HS-5 (cell line): ENCODE data around the gene PTK6.

Experiments
- DNase-seq: peaks from one replicate; pipeline ENCODE4 v3.0.0-alpha.2; 2012; ENCODE audit warnings: low read depth

PTK6 gene

GRCh38 chr20:63508072-63508768 lies 29.0 kb downstream of the PTK6 start:
- no peak for DNase-seq

- no peak for DNase-seq
These were observed 30.0 kb downstream of the PTK6 start for GRCh38 chr20:63507083-63507743.

- no peak for DNase-seq
These were observed 31.5 kb downstream of the PTK6 start for GRCh38 chr20:63505723-63506122.

- no peak for DNase-seq
These were observed 31.9 kb downstream of the PTK6 start for GRCh38 chr20:63505281-63505680.

GRCh38 chr20:63504642-63505041 lies 32.5 kb downstream of the PTK6 start:
- DNase-seq = no peak

- no peak for DNase-seq
These were observed 33.7 kb downstream of the PTK6 start for GRCh38 chr20:63503524-63503923.

GRCh38 chr20:63502671-63503172 lies 34.5 kb downstream of the PTK6 start:
- DNase-seq = no peak

- no peak for DNase-seq
These were observed 35.1 kb downstream of the PTK6 start for GRCh38 chr20:63501818-63502670.

GRCh38 chr20:63500902-63501817 lies 36.0 kb downstream of the PTK6 start:
- no peak for DNase-seq

GRCh38 chr20:63500151-63500901 lies 36.9 kb downstream of the PTK6 start:
- no peak for DNase-seq

GRCh38 chr20:63499338-63499969 lies 37.7 kb downstream of the PTK6 start:
- no peak for DNase-seq

- no peak for DNase-seq
These were observed 38.2 kb downstream of the PTK6 start, which contains the start of gene EEF1A2 for GRCh38 chr20:63498960-63499337. EEF1A2 (minus strand) TSS chr20:63499083; CDS start chr20:63497763, 1,320 bp downstream.

GRCh38 chr20:63497946-63498935 lies 38.9 kb downstream of the PTK6 start:
- no peak for DNase-seq

GRCh38 chr20:63497138-63497945 lies 39.8 kb downstream of the PTK6 start:
- no peak for DNase-seq

GRCh38 chr20:63496596-63497120 lies 40.5 kb downstream of the PTK6 start:
- no peak for DNase-seq

GRCh38 chr20:63495741-63496595 lies 41.2 kb downstream of the PTK6 start:
- no peak for DNase-seq

- no peak for DNase-seq
These were observed 41.9 kb downstream of the PTK6 start for GRCh38 chr20:63495167-63495720.
